Activated CD4-positive, CD25-positive, alpha-beta regulatory T cell (primary cell): Measurements from ENCODE around the gene SART1.

Experiments
- DNase-seq, 4 experiments: peaks; one replicate each; lab custom pipeline; 2025; lab: John Stamatoyannopoulos, UW

The SART1 gene, protein sequence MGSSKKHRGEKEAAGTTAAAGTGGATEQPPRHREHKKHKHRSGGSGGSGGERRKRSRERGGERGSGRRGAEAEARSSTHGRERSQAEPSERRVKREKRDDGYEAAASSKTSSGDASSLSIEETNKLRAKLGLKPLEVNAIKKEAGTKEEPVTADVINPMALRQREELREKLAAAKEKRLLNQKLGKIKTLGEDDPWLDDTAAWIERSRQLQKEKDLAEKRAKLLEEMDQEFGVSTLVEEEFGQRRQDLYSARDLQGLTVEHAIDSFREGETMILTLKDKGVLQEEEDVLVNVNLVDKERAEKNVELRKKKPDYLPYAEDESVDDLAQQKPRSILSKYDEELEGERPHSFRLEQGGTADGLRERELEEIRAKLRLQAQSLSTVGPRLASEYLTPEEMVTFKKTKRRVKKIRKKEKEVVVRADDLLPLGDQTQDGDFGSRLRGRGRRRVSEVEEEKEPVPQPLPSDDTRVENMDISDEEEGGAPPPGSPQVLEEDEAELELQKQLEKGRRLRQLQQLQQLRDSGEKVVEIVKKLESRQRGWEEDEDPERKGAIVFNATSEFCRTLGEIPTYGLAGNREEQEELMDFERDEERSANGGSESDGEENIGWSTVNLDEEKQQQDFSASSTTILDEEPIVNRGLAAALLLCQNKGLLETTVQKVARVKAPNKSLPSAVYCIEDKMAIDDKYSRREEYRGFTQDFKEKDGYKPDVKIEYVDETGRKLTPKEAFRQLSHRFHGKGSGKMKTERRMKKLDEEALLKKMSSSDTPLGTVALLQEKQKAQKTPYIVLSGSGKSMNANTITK

DNA sequence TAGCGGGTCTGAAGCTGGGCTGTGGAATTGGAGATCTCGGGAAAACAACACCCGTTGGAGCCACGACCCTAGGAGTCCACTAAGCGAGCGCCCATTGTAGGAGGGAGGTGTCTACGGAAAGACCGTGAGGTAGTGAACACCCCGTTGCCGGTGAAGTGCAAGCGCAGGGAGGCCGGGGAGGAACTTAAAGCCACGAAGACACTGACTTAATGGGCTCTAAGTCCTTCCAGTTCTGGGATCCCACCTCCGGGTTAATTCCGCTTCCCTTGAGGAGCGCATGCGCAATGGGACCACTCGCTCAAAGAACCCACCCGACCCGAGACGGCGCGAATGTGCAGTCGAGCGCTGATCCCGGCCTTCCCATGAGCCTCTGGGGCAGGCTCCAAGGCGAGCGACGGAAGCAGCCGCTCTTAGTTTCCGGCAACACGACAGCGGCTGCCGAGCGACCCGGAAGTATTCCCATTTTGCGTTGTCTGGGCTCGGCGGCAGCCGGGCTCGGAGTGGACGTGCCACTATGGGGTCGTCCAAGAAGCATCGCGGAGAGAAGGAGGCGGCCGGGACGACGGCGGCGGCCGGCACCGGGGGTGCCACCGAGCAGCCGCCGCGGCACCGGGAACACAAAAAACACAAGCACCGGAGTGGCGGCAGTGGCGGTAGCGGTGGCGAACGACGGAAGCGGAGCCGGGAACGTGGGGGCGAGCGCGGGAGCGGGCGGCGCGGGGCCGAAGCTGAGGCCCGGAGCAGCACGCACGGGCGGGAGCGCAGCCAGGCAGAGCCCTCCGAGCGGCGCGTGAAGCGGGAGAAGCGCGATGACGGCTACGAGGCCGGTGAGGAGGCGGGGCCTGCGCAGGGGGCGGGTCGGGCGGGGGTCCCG, at the start of gene SART1:
TSS of gene SART1 (plus strand) at position 468 of the 874 bp plus-strand sequence. CDS start at position 515, 47 bp downstream.
- peak; percentile 79 to 89 (median 86) for DNase-seq

- DNase-seq: no peak
Observed at GRCh38 chr11:65912845-65913244, 48.7 kb upstream of the SART1 start.

DNA sequence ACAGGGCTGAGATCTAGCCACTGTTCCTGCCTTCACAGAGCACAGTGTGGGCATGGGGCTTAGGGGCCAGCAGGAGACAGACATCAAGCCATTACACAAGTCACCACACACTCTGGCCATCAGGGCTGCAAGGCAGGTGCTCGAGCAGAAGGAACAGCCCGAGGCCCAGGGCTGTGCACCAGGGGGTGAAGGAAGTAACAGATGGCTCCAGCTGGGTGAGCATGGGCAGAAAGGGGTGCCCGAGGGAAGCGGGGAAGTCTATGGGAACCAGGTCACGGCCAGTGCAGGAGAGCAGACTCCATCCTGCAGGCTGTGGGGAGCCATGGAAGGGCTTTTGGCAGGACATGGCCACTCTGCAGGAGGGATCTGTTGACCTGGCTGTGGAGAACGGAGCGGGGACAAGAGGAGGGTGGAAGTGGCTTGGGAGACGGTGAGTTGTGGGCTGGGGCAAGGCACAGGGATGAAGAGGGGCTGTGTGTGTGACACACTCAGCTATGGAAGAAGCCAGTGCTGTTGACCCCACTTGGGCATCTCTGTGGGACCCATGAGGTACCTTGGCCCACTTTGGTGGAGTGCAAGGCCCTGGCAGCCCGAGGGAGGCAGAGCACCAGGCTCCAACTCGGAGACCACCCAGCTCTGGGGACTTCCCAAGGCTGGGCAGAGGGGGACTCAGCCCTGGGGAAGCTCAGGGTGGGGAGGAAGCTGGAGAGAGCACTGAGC, 46.3 kb upstream of the SART1 start:
- no peak for DNase-seq

GRCh38 chr11:65915821-65916251, 45.7 kb upstream of the SART1 start:
- DNase-seq: no peak

DNA sequence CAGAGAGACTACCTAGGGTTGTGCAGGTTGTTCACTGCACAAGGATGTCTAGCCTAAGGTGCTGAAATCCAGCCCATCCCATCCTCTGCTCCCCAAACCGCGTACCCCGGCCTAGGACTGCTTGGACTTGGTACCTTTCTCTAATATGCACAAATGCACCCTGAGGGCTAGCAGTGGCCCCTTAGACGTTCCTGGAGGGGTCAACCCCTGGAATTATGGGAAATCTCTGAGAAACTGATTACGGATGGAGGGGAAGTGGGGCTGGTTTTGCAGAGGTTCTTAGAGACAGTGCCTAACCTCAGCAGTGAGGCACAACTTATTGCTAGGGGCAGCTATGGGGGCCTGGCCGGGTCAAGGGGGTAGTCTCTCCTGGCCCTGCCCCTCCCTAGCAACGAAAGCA, 45.1 kb upstream of the SART1 start:
- DNase-seq: no peak

GRCh38 chr11:65917077-65917433, 44.5 kb upstream of the SART1 start:
- DNase-seq: no peak

- DNase-seq: no peak
Observed at GRCh38 chr11:65917434-65918210, 43.9 kb upstream of the SART1 start.

DNA sequence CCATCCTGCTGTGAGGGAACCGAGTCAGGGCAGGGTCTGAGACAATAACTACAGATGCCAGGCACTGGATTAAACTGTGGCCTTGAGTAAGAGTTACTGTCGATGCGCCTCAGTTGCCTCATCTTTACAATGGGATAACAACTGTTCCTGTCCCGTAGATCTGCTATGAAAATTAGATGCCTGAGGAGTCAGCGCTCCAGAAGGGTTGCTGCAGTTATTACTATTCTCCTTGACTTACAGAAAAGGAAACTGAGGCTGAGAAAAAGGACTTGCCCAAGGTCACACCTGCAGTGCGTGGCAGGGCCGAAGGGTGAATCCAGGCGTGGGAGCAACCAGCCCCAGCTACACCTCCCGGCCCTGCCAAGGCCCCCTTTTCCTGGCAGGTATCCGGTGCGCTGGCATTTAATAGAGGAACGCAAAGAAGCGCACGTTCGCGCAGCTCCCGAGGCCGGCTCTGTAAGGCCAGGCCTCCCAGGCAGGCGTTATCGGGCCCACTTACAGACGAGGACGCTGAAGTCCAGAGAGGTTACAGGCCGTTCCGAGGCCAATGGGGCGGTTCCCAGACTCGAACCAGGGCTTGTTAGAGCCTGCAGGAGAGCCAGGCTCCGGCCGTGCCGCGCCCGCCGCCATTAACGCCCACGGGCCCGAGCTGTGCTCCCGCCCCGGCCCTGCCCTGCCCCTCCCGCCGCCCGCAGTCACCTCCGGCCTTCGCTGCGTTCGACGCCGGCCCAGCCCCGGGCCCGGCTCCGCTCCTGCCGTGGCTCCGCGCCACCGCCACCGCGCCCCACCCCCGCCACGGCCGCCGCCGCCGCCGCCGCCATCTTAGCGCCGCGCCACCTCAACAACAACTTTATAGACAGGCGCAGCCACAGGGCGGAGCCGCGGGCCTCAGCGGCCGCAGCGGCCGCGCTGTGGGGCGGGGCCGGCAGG, 43.1 kb upstream of the SART1 start, which contains the start of gene C11orf68:
TSS of gene C11orf68 (minus strand) at position 852 of the 930 bp plus-strand sequence. CDS start at position 821, 31 bp downstream.
- no peak for DNase-seq

DNA sequence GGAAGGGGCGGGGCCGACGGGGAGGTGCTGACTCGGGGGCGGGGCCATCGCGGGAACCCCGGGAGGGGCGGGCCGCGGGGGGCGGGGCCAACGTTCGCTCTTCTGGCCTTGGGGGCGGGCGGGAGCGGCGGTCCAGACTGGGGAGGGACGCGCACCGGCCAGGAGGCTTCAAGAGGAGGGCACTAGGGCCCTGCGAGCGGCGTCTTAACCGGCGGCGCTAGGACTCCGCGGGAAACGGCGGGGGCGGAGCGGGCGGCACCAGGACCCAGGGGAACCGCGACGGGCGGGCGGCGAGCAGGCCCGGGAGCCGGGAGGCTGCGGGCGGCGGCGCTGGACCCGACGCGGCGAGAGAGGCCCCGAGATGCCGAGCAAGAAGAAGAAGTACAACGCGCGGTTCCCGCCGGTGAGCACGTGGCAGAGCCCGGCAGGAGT, 42.4 kb upstream of the SART1 start, which contains the start of gene DRAP1:
TSS of gene DRAP1 (plus strand) at position 286 of the 432 bp plus-strand sequence. CDS start at position 362, 76 bp downstream.
- DNase-seq: peak; percentile 98 to 100 (median 99)

DNA sequence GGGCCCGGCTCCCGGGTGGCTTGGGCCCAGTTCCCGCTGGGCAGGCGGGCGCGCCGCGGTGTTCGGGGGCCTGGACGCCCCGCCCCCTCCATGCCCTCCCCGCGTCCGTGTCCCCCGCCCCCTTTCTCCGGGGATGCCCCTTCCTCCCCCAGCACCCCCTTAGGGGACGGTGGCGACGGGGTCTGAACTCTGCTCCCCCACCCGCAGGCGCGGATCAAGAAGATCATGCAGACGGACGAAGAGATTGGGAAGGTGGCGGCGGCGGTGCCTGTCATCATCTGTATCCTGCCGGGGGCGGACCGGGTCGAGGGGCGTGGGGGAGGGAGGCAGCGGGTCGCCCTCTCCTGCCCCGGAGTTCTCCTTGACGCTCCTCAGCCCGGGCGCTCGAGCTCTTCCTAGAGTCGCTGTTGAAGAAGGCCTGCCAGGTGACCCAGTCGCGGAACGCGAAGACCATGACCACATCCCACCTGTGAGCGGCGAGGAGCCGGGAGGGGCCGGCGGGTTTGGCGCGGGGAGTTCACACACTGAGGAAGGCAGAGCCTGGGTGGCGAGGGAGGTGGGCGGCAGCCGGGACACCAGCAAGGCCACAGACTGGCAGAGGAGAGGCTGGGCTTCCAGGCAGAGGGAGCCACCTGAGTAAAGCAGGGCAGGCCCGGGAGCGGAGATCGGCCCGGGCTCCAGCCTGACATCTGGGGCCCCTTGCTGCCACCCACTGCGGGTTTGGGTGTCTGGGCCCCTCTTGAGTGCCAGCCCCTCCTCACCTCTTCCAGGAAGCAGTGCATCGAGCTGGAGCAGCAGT, 41.8 kb upstream of the SART1 start:
- DNase-seq: peak; percentile 47 to 54 (median 52)

GRCh38 chr11:65920372-65920802, 41.1 kb upstream of the SART1 start:
- no peak for DNase-seq

DNA sequence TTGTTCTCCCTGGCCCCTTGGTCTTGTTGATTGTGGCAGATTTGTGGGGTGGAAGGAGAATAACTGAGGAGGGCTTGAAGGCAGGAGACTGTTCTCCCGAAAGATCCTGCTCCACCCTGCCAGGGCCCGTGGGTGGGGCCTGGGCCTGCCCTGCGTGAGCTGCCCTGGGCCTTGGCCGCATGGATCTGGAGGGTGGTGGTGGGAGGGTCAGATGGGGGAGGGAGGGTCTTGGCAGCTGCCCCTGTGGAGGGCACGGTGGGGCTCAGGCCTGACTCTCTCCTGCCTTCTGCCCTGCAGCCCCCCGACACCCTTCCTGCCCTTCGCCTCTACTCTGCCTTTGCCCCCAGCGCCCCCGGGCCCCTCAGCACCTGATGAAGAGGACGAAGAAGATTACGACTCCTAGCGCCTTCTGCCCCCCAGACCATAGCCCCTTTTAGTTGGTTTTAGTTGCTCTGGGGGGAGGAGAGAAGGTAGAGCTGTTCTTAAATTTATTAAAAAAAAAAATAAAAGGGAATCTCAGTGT, 40.4 kb upstream of the SART1 start:
- no peak for DNase-seq

- no peak for DNase-seq
Observed at GRCh38 chr11:65921876-65922275, 39.7 kb upstream of the SART1 start.

GRCh38 chr11:65922565-65922964, 39.0 kb upstream of the SART1 start:
- DNase-seq: no peak

- no peak for DNase-seq
Observed at GRCh38 chr11:65925397-65925796, 36.1 kb upstream of the SART1 start.

GRCh38 chr11:65927904-65928397, 33.6 kb upstream of the SART1 start:
- DNase-seq: peak; percentile 24 to 61 (median 57)

GRCh38 chr11:65928667-65929066, 32.9 kb upstream of the SART1 start:
- DNase-seq: no peak
